ENCODE results near the gene MRM3.
"Not testable (repeated sequence)": the region's sequence is repeated elsewhere in the genome, so short reads cannot be mapped to it uniquely, and the experiment has no call there.

MRM3 gene

DNA sequence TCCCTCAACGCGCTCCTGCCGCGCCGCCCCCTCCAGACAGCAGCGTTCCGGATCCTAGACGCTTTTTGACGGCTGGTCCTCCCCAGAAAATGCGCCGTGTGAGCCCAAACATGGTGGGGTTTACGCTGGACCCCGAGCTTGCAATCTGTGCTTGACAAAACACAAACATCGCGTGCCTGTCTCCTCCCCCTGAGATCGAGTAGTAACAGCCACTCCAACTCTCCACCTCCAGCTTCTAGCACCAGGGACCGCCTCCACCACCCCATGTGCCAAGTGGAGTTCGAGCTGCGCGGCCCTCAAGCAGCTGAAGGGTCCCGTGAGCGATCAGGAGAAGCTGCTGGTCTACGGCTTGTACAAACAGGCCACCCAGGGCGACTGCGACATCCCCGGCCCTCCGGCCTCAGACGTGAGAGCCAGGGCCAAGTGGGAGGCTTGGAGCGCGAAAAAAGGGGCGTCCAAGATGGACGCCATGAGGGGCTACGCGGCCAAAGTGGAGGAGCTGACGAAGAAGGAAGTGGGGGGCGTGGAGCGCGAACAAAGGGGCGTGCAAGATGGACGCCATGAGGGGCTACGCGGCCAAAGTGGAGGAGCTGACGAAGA lies 29.4 kb upstream of the MRM3 start:
- CTCF ChIA-PET: interaction anchor here (0.8 to 2.0 kb wide), 19 partner anchors 8 to 341 kb away, joined by 3 to 10 read pairs (median 3); partner anchors contain the start of genes GLOD4, MRM3, TIMM22 and VPS53
- POLR2A ChIA-PET: interaction anchor here (0.6 kb wide), 1 partner anchor 26 kb away, joined by 5 read pairs; no protein-coding TSS in a partner anchor
- TF ChIP-seq, protein P1, sequence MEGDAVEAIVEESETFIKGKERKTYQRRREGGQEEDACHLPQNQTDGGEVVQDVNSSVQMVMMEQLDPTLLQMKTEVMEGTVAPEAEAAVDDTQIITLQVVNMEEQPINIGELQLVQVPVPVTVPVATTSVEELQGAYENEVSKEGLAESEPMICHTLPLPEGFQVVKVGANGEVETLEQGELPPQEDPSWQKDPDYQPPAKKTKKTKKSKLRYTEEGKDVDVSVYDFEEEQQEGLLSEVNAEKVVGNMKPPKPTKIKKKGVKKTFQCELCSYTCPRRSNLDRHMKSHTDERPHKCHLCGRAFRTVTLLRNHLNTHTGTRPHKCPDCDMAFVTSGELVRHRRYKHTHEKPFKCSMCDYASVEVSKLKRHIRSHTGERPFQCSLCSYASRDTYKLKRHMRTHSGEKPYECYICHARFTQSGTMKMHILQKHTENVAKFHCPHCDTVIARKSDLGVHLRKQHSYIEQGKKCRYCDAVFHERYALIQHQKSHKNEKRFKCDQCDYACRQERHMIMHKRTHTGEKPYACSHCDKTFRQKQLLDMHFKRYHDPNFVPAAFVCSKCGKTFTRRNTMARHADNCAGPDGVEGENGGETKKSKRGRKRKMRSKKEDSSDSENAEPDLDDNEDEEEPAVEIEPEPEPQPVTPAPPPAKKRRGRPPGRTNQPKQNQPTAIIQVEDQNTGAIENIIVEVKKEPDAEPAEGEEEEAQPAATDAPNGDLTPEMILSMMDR (IDR thresholded peaks at IDR 0.05; ENCODE audit: control extremely low read depth, extremely low read depth, low read depth, missing control alignments): no peak
- DNase-seq (ENCODE audit: extremely low spot score): peak; percentile 49

DNA sequence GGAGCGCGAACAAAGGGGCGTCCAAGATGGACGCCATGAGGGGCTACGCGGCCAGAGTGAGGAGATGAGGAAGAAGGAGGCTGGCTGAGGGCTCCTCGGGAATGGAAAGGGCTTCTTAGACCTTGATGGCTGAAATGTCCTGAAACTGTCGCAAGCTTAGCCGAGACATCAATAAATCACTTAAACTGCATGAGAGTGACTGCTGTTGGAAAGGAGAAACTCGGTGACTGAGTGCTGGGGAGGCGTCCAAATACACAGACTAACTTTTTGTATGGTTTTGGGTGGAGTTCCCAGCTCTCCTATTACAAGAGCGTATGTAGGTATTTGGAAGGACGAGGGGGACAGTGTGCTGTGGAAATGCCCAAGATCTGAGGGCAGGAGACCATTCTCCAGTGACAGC lies 28.7 kb upstream of the MRM3 start:
- POLR2A ChIA-PET: interaction anchor here (0.5 to 0.6 kb wide), 2 partner anchors 26 to 59 kb away, joined by 5 to 10 read pairs; no protein-coding TSS in a partner anchor
- TF ChIP-seq, protein P1 (IDR thresholded peaks at IDR 0.05; ENCODE audit: control extremely low read depth, extremely low read depth, low read depth, missing control alignments): no peak
- CTCF ChIA-PET: interaction anchor here (0.8 to 2.0 kb wide), 12 partner anchors 8 to 341 kb away, joined by 3 to 10 read pairs (median 4); partner anchors contain the start of genes TIMM22 and VPS53
- no peak for DNase-seq (ENCODE audit: extremely low spot score)

DNA sequence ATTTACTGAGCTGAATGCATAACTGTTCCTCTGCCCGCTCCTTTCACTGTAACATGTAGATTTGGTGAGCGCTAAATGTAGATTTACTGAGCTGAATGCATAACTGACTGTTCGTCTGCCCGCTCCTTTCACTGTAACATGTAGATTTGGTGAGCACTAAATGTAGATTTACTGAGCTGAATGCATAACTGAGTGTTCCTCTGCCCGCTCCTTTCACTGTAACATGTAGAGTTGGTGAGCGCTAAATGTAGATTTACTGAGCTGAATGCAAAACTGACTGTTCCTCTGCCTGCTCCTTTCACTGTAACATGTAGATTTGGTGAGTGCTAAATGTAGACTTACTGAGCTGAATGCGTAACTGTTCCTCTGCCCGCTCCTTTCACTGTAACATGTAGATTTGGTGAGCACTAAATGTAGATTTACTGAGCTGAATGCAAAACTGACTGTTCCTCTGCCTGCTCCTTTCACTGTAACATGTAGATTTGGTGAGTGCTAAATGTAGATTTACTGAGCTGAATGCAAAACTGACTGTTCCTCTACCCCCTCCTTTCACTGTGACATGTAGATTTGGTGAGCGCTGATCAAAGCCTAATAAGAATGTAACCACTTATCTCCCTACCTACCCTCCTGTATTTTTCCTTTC lies 26.7 kb upstream of the MRM3 start:
- CTCF ChIA-PET: interaction anchor here (0.9 to 1.4 kb wide), 3 partner anchors 11 to 343 kb away, joined by 3 to 4 read pairs (median 4); no protein-coding TSS in a partner anchor
- DNase-seq (ENCODE audit: extremely low spot score); POLR2A ChIA-PET: not testable (repeated sequence)

DNA sequence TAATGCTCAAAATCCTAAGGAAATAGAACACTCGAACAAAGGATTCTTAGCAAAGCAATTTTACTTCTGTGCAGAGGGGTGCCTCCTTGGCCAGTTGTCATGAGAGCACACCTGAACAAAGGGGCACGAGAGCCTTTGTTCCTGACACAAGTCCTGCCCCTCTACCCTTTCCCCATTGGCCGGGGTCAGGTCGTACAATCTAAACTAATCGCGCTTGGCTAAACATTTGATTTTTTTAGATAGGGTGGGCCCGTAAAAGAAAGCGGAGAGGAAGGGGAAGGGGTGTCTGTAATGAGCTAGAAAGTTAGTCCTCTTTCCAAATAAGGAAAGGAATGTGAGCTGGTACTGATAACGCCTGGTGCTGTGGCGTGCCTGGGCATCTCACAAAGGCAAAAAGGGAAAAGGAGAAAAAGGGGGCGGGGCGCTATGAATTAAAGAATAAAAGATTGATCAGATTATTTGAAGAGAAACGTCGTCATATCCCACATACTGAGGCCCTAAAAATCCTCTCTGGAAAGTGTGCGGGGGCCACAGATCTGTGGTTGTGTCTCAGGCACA lies 26.1 kb upstream of the MRM3 start:
- CTCF ChIA-PET; POLR2A ChIA-PET; DNase-seq (ENCODE audit: extremely low spot score): not testable (repeated sequence)

DNA sequence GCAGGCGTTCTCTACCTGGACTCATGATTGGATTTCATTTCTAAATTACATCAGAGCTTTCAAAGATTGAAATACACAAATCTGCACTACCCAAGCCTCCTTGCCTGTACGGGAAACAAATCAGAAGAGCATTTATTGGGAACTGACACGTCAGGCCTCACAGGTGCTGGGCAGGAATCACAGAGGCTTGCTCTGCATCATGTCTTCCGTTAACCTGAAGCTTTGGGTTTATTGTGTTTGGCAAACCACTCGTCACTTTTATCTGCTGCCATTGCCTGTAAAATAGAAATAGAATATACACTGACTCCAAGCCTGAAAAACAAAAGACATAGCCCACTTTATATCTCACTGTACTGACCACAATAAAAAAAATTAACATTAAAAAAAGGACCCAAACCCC lies 22.2 kb upstream of the MRM3 start:
- CTCF ChIA-PET: interaction anchor here (0.7 kb wide), 1 partner anchor 9 kb away, joined by 3 read pairs; no protein-coding TSS in a partner anchor

DNA sequence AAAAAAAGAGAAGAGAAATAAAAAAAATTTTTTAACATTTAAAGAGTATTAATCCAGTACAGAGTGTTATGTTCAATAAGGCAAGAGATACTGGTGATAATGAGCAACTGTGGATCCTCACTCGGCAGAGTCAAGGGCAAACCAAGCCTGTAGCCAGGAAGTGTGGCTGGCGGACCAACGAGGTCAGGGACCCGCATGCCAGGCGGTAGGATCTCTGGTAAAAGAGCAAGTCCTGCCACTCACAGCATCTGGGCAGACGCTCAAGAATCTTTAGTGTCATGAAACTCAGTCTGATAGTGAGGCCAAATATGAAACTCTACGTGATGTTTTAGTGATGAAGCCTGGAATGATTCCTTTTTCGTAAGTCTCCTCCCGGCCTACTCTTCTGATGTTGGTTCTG lies 21.8 kb upstream of the MRM3 start:
- no peak for DNase-seq (ENCODE audit: extremely low spot score)
- TF ChIP-seq, protein P1 (IDR thresholded peaks at IDR 0.05; ENCODE audit: control extremely low read depth, extremely low read depth, low read depth, missing control alignments): no peak
- CTCF ChIA-PET: interaction anchor here (0.7 to 0.8 kb wide), 2 partner anchors 8 to 9 kb away, joined by 3 read pairs; partner anchors contain the start of gene GEMIN4
- POLR2A ChIA-PET: no interaction called here

More for the DNA sequence above, 22.2 kb upstream of the MRM3 start:
- TF ChIP-seq, protein P1 (IDR thresholded peaks at IDR 0.05; ENCODE audit: control extremely low read depth, extremely low read depth, low read depth, missing control alignments): no peak
- POLR2A ChIA-PET: no interaction called here
- DNase-seq (ENCODE audit: extremely low spot score): no peak

DNA sequence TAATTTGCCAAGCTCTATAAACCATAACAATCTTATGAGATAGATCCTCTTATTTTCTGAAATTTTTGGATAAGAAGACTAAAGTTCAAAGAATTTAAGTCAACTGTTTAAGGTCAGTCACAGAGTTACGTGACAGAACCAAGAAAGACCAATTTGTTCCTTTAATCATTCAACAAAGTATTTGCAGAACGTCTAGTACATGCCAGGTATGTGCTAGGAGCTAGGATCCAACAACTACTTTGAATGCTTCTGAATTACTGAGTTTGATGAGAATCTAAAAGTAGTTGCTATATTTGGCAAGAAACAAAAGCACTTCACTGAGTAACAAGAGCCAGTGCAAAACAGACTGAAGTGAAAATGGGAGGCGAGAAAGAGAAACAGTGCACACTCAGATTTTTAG lies 15.1 kb upstream of the MRM3 start:
- POLR2A ChIA-PET: no interaction called here
- TF ChIP-seq, protein P1 (IDR thresholded peaks at IDR 0.05; ENCODE audit: control extremely low read depth, extremely low read depth, low read depth, missing control alignments): no peak
- no peak for DNase-seq (ENCODE audit: extremely low spot score)
- CTCF ChIA-PET: interaction anchor here (0.8 to 1.5 kb wide), 4 partner anchors 11 to 33 kb away, joined by 3 to 5 read pairs (median 4); partner anchors contain the start of genes GLOD4 and MRM3
